Loucy (cell line): ENCODE results near the gene NUMB.
"Not testable (repeated sequence)": the region's sequence is repeated elsewhere in the genome, so short reads cannot be mapped to it uniquely, and the experiment has no call there.

Experiments used
- CTCF ChIP-seq: fragments of 200-600 bp; sonication (generic); conservative IDR thresholded peaks from 2 replicates; pipeline ENCODE4 v1.5.1; 2014; ENCODE audit warnings: mild to moderate bottlenecking, antibody characterized with exemption, low read length
- EZH2phosphoT487 ChIP-seq: fragments of 200-600 bp; IDR thresholded peaks from 2 replicates; pipeline ENCODE4 v1.6.1; 2018; ENCODE audit warnings: antibody characterized with exemption, mild to moderate bottlenecking, moderate library complexity, borderline replicate concordance

- TF ChIP-seq CTCF, EZH2phosphoT487: not testable (repeated sequence)
These were observed 35.3 kb downstream of the NUMB start for GRCh38 chr14:73423092-73423491.
